GM21447 (cell line): Measurements from ENCODE around the gene CRACDL.

Experiments
- ATAC-seq: cut with Tn5 transposase; IDR thresholded peaks from one replicate; pipeline ENCODE4 v1.9.1; 2021; ENCODE audit not compliant: unreplicated experiment

CRACDL gene

DNA sequence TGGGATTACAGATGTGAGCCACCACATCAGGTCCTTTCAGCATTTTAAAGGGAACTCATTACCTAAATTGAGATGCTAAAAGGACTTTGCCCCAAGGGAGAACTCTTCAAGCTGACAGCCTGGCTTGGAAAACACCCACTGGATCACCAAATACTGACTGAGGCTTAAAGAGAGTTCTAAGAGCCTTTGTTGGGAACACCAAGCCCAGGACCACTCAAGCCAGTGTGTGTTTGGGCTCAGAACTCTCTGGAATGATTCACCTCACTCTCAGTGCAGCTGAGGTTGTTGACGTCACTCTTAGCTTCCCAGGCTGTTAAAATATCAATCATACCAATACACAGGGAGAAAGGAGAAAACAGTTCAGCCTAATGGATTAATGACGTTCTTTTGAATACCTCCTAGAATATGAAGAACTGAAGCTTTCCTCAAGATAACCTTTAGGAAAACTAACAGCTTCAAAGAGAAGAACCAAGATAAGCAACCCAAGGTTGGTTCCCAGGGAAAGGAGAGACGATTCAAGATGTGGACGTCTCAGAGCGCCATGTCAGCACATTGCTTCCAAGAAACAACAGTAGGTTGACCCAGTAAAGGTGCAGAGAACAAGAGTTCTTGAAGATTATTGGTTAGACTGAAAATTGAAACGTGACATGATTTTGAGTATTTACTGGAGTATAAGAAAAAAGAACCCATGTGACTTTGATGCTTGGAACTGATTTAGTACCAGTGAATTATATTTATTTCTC, 157.1 kb downstream of the CRACDL start:
- no peak for ATAC-seq

DNA sequence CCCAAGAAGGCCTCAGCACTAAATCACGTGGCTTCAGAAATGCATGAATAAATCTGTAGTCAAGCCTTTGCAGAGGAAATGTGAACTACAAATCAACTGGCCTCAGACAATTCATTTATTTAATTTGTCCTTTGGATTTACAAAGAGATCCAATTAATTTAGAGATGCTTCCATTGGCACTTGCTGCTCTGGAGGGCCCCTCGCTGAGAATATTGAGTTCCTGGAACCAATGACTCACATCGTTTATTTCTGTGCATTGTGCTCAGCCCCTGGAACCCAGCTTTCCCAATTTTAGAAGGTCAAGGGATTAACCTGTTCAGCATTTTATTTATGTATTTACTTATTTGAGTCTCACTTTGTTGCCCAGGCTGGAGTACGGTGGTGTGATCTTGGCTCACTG, 157.9 kb downstream of the CRACDL start:
- no peak for ATAC-seq

DNA sequence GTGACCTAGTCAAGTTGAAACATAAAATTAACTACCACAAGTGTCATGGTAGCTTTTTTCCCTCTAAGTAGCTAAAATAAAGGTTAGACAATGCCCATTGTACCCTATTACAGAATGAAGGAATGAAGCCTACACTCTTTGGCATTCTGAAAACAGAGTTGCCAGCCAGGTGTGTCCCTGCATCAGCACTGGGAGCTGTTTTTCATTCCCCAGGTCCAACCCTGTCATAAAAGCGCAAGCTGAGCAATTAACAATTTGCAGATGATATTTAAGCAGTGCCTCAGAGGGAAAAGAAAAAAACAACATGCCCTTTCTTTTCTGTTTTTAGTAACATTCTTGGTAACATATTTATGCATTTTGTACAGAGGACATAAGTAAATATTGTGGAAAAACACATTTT, 158.3 kb downstream of the CRACDL start:
- ATAC-seq: no peak

DNA sequence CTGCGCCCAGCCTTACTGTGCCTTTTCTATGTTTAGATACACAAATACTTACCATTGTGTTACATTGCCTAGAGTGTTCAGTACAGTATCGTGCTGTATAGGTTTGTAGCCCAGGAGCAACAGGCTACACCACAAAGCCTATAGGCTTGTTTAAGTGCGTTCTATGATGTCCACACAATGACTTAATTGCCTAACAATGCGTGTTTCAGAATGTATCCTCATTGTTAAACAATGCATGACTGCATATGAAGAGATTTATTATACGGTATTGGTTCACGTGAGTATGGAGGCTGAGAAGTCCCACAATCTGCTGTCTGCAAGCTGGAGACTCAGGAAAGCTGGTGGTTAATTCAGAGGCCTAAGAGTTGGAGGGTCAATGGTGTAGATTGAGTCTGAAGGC, 158.9 kb downstream of the CRACDL start:
- no peak for ATAC-seq

DNA sequence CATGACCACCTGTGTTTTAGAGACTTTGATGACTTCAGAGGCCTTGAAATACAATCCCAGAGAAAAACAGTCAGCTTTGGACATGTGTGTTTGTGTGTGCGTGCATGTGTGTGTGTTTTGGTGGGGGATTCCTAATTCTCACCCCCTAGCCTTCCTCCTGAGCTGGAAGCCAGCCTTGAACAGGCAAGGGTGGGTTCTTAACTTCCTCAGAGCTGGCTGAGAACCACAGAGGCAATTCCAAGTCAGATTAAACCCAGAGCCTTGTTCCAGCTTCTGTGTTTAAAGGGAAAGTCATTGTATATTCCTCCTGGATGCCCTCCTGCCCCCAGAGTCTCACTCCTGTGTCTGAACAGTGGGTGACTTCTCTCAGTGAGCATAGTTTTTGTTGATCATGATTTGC, 159.9 kb downstream of the CRACDL start:
- no peak for ATAC-seq

DNA sequence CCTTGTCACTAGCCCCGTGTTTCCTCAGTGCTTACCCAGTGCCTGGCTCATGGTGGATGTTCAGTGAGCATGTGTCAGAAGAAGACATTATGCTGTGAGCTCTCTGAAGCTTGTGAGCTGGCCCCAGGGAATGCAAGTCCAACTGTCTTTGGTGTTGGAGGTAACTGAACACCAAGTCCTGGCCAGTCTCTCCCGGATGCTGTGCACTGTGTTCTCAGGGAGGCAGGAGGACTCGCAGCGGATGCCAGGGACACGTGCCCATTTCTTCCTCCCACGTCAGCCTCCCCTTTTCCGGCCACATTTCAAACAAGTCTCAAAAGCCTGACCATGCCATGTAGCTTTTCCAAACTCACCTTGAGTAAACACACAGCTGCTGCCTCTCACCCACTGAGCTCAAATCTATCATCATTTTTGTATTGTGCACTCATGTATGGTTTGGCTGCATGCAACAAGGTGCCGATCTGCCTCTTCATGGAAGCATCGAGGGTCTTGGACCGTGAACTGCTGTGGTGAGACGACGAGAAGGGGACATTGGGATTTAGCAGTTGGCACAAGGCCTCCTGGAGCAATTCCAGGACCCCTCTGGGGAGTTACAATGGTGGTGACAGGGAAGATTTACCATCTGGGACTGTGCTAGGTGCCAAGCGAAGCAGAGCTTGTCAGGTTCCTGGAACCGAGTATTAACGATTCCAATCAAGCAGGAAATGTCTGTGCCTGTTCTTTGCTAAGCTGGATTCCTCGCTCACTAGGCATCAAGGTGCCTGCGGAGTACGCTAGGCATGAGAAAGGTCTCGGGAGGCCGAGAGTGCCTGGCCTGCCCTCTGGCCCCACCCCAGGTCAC, 160.7 kb downstream of the CRACDL start:
- no peak for ATAC-seq

DNA sequence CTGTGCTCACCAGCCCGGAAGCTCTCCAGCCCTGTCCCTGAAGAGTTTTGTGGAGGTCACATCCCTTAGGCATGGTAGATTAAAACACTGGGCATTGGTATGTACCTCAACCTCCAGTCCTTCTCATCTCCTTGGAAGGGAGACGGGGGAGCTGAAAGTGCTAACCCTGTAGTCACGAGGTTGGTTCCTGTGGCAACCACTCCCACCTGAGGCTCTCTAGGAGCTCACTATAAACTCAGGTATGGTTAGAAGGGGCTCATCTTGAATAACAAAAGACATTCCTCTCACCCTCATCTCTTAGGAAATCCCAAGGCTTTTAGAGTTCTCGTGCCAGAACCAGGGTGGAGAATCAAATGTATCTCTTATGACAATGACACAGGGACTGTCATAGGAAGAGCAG, 162.1 kb downstream of the CRACDL start:
- ATAC-seq: no peak

DNA sequence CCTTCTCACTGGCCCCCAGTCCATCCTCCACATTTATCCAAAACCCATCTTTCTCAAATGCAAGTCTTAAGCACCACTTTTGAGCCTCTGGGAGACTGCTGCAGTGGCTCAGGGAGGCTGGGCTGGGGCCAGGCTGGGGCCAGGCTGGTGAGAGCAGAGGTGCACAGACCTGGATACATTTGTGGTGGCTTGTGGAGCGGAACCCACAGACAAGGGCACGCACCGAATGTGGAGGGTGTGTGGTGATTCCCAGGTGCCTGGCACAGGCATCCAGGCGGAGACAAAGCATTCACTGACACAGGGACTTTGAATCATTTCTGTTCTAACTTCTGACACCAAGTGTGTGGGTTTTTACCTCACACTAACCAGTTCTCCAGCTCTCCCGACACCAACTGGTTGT, 162.9 kb downstream of the CRACDL start:
- no peak for ATAC-seq

DNA sequence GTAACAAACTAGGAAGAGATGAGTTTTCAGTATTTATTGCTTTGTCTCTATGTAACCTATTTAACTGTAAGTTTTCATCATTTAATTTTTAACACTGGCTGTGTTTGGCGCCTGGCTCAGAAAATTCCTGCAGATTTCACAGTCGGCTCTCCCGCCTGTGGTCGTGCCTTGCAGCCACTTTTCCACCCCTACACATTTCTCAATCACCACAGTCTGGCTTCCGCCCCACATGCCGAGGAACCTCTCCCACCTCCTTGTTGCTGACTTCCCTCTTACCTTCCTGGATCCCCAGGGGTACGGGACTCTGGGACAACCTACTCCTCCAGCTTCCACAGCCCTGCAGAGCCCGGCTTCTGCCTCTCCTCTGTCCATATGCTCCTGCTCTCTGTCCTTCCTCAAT, 163.5 kb downstream of the CRACDL start:
- ATAC-seq: no peak

DNA sequence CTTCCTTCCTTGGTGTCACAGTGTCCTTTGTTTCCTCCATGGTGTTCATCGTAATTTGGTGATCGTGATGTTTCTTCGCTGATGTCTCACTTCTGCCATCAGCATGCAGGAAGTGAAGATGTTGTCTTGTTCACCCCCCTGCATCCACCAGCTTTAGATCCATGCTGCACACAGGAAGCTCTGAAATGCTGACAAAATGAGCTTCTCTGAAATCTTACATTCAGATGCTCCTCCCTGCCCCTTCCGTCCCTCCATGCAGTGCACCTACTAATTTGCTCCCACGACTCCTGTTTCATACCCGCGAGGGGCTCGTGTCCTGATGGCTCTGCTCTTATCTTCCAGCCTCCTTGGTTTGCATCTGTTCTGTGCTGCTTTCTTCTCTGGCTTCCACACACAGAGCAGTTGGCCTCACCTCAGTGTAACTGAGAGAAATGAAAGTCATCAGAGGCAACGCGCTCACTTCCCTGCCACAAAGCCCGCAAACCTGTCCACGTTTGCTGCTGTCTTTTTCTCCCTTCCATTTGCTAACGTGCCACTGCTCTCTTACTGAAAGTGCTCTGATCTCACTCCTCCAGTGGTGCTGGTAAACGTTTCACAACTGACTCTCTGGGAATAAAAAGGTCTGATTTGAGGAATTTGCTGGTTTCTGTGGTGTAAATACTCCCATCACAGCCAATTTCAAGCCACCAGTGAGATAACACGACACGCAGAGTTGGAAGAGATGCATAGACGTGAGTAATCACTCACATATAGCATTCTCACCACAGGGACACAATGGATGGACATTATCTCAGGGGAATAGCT, 164.1 kb downstream of the CRACDL start:
- no peak for ATAC-seq

DNA sequence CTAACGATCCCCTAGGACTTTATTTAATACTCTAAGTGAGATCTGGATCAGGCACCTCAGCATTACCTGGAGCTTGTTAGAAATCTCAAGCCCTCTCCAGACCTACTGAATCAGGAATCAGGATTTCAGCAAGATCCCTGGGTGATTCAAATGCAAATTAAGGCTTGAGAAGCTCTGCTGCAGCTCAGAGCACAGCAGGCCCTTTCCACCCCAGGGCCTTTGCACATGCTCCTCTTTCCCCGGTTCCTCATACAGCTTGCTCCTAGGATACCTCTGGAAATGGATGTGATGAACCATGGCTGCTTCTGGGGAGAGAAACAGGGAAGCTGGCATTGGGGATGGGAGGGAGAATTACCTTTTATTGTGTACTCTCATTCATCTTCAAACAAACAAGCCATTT, 164.8 kb downstream of the CRACDL start:
- ATAC-seq: no peak

DNA sequence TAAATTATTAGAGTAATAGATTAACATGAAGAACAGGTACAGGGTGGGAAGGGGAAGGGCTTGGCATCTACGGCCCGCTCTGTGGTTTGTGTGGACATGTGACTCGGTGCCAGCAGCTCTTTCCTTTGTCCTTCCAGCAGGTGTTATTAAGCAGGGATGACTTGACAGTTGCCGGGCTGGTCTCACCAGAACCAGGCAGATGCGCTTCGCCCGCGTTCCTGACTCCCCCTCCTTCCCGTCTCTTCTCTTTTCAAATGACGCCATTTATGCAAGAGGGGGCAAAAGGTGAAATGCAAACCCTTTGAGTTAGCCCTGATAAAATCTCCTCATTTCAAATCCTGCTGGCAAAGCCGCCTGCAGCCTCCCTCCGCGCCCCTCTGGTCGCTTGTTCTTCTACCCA, 166.2 kb downstream of the CRACDL start:
- no peak for ATAC-seq

DNA sequence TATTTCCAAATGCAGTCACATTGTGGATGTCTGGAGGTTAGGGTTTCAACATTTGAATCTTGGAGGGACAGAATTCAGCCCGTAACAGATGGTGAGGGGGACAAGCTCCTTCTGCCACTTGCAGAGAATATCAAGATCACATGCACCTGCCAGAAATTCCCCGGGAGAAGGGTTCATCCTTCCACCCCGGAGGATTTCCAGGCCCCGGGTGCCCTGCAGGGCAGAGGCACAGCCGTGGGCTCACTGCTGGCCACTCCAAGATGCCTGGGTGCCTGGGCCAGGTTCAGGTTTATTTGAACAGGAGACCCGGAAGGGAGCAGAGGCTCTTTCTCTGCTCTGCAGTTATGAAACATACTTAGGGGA, 166.9 kb downstream of the CRACDL start:
- ATAC-seq: no peak

DNA sequence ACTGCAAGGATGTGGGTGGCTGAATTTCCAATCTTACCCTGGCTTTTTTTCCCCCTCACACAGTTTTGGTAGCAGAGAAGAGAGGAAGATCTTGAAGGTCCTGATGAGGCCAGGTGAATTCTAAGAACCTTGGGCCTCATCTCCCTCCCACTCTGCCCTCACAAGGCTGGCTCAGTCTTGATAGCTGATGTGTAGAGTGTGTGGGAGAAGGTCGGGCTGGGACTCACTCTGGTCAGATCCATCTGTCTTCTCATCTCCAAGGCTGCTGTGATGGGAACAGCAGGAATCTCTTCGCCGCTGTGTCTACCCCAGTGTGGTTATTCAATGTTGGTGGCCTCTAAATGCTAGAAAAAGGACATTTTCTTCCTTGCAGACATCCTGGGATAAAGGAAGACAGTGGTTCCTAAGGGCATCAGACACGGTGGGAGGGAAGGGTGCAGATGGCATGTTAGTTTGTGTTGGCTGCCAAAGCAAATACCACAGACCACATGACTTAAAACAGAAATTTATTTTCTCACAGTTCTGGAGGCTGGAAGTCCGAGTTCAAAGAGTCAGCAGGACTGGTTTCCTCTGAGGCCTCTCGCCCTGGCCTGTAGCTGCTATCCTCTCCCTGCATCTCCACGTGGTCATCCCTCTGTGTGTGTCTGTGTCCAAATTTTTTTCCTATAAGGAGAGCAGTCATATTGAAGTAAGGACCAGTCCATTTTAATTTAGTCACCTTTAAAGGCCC, 167.5 kb downstream of the CRACDL start:
- ATAC-seq: no peak

DNA sequence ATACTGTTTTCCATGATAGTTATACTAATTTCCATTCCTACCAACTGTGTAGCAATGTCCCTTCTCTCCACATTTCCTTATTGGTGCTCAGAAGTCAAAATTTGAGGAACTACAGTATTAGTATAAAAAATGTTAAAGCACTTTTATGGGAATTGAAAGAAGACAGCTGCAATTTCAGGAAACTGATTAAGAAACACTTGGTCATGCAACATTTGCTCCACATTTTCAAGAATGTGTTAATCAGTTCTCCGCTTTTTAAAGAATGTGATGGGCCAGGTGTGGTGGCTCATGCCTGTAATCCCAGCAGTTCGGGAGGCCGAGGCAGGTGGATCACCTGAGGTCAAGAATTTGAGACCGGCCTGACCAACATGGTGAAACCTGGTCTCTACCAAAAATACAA, 171.5 kb downstream of the CRACDL start:
- ATAC-seq: no peak

DNA sequence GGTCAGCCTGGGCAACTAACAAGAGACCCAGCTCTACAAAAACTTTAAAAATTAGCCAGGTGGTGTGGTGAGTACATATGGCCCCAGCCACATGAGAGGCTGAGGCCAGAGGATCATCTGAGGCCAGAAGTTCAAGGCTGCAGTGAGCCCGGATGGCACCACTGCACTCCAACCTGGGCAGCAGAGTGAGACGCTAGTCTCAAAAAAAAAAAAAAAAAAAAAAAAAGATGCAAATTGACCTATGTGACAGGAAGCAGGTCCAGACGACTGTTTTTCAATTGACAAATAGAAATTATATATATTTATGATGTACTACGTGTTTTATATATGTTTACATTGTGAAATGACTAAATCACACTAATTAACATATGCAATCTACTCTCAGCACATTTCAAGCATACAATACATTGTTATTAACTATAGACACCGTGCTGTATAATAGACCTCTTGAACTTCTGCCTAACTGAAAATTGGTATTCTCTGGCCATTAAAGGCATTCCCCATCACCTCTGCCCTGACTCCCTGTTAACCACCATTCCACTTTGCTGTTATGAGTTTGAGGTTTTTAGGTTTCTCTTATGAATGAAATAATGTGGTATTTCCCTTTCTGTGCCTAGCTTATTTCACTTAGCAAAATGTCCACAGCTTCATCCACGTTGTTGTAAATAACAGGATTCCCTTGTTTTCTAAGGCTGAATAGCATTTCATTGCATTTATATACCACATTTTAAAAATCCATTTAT, 172.6 kb downstream of the CRACDL start:
- no peak for ATAC-seq

DNA sequence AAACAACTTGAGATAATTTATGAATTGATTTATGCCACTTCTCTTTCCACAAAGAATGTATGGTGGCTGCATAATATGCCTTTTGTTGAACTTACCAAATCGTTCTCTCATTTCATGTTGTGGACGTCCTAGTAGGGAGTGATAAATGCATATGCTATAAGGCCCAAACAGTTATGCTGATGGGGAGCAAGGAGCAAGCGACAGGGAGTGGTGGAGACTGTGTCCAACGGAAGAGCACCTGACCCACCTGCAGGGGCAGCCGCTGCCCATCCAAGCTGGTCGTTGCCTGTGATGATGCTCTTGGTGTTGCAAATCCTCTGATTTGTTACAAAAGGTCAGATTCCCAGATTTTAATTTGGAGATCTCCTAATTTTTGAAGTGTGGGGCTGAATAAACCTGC, 174.1 kb downstream of the CRACDL start:
- no peak for ATAC-seq

DNA sequence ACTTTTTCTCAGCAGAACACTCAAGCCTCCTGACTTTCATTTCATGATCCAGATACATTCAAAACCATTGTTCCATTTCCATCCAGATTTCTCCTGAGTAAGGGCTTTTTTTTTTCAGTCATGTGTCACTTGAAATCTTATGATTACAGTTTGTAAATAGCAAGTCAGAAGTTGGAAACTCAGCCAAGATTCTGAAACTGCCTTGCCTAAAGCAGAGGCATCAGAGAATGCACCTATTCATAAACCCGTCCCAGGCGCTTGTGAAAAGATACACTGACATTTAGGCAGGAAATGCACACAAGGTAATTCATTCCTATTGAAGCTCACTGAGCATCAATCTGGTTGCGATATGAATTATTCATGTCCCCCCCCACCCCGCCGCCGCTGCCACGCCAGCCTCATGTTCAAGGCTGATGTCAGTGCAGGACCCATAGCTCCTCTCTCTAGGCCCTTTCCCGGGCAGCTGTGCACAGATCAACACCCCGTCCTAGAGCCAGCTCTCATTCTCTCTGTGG, 174.7 kb downstream of the CRACDL start:
- ATAC-seq: no peak

DNA sequence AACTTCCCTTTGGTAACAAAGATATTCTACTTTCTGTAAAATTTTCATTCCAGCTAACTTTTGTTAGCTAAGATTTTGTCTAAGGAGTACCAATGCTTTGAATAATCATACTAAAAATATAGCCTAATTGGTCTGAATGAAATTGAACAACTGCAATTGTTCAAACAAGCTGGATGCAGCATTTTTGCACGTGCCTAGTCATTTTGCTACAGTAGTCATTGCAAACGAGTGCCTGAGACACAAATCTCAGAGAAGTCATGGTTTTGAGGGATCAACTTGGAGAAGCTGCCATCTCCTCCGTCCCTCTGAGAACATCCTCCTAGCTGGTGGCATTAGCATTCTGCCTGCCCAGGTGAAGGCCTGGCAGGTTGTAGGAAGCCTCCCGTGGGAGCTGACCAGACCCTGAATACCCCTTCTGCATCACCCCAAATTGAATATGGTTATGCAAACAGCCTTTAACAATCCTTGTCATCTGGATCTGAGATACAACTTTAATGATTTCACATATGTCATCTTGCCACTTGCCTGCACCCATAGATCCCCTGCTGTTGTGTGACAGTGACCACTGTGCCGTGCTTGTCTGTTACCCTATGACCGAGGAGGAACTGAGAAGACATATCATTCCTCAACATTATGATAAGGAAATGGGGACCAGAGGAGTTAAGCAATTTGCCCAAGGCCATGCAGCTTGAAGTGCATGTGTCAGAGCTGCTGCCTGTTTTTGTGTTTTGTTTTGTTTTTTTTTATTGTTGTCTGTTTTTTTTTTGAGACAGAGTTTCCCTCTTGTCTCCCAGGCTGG, 176.0 kb downstream of the CRACDL start:
- ATAC-seq: no peak
